ENCODE data around the gene TFPT.
A peak's percentile ranks its signal among the peaks of the same experiment; 100 is the strongest.
"Not testable (repeated sequence)": the region's sequence is repeated elsewhere in the genome, so short reads cannot be mapped to it uniquely, and the experiment has no call there.

Gene TFPT

DNA sequence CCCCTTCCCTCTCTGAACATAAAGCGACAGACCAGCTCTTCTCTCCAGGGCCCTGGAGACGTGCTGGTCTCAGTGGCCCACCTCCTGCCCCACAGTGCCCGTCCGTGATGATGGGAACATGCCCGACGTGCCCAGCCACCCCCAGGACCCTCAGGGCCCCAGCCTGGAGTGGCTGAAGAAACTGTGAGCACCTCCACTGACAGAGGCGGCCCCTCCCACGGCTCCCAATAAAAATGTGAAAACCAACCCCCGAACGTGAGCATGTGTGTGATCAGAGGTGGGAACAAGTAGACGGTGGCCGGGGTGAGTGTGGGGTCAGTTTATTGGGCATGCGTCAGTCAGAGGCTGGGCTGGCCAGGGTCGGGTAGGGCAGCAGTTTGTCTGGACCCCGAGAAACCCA is 8.7 kb downstream of the TFPT start:
- DNase-seq (ENCODE audit: low read depth): no peak
- no peak overlapping the region for H3K4me3 ChIP-seq (ENCODE audit: control insufficient read depth, low read depth, low read length)
- TF ChIP-seq, protein P1, sequence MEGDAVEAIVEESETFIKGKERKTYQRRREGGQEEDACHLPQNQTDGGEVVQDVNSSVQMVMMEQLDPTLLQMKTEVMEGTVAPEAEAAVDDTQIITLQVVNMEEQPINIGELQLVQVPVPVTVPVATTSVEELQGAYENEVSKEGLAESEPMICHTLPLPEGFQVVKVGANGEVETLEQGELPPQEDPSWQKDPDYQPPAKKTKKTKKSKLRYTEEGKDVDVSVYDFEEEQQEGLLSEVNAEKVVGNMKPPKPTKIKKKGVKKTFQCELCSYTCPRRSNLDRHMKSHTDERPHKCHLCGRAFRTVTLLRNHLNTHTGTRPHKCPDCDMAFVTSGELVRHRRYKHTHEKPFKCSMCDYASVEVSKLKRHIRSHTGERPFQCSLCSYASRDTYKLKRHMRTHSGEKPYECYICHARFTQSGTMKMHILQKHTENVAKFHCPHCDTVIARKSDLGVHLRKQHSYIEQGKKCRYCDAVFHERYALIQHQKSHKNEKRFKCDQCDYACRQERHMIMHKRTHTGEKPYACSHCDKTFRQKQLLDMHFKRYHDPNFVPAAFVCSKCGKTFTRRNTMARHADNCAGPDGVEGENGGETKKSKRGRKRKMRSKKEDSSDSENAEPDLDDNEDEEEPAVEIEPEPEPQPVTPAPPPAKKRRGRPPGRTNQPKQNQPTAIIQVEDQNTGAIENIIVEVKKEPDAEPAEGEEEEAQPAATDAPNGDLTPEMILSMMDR (conservative IDR thresholded peaks at IDR 0.05; ENCODE audit: control insufficient read depth, insufficient read depth, low read depth, low read length): no peak

DNA sequence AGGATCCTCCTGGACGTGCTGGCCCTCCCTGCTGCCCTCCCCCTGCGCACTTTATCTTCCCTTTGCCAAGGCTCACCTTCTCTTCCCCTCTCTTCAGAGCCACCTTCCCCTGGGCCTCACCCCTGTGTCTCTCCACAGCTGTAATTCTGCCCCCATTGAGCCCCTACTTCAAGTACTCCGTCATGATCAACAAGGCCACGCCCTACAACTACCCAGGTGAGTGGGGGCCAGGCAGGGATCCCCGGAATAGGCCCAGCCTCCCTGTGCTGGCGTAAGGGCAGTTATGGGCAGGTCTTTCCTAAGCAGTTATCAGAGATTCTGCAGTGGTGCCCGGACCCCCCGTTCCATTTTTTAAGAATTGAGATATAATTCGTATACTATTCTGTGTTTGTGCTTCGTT is 9.7 kb downstream of the TFPT start:
- no peak overlapping the region for H3K4me3 ChIP-seq (ENCODE audit: control insufficient read depth, low read depth, low read length)
- TF ChIP-seq, protein P1 (conservative IDR thresholded peaks at IDR 0.05; ENCODE audit: control insufficient read depth, insufficient read depth, low read depth, low read length): no peak
- no peak for DNase-seq (ENCODE audit: low read depth)

DNA sequence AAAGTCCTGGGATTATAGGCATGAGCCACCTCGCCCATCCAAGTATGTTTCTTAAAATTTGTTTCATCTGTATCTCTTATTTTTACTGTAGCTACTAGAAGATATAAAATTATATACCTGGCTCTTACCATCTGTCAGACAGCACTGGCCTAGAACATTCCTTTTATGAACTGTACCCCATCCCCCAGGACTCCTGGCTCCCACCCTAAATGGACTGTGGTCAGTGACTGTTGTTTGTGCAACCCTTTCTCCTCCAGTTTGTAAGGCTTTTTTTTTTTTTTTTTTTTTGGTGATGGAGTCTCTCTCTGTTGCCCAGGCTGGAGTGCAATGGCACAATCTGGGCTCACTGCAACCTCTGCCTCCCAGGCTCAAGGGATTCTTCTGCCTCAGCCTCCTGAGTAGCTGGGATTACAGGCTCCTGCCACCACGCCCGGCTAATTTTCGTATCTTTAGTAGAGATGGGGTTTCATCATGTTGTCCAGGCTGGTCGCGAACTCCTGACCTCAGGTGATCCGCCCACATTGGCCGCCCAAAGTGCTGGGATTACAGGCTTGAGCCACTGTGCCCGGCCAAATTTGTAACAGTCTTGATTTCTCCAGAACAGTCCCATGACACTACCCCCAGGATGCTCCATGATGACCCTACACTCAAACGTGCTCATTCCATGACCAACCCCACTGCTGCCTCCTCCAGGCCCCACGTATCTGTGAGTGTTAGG is 10.3 kb downstream of the TFPT start:
- TF ChIP-seq, protein P1 (conservative IDR thresholded peaks at IDR 0.05; ENCODE audit: control insufficient read depth, insufficient read depth, low read depth, low read length): no peak

DNA sequence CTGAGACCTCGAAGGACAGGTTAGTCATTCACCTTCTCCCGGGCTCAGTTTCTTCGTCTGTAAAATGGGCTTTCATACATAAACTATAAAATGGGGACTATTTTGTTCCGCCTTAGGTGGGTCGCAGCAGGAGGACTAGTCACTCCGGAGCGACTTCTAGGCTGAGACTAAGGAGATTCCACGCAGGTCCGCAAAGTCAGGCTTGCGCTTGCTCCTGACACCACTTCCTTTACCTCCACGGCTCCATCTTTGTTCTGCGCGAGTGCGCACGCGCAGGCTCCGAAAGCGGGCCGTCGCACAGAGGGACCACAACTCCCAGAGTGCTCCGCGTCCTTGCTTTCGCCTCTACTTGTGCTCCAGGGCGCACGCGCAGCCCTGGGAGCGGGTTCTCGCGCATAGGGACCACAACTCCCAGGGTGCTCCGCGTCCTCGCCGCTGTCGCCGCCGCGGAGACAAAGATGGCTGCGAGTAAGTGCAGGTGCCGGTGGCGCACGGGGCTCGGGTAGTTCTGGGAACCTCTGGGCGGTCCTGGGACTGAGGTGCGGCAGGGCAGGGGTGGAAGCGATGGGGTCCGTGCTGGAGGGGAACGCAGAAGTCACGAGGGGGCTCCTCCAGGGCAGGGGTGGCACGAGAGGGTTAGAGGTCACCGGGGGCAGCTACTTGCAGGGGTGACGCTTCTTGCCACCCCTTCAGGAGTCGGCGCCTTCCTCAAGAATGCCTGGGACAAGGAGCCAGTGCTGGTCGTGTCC is 12.9 kb downstream of the TFPT start, which contains the start of gene NDUFA3:
TSS of gene NDUFA3 (plus strand) at position 435 of the 749 bp plus-strand sequence. CDS start at position 459, 24 bp downstream.
- peak; percentile 98 for DNase-seq (ENCODE audit: low read depth)
- peak within 1 kb of the TSS; percentile 93 for H3K4me3 ChIP-seq (ENCODE audit: control insufficient read depth, low read depth, low read length)
- TF ChIP-seq, protein P1 (conservative IDR thresholded peaks at IDR 0.05; ENCODE audit: control insufficient read depth, insufficient read depth, low read depth, low read length): no peak

More for the DNA sequence above, 10.3 kb downstream of the TFPT start:
- no peak overlapping the region for H3K4me3 ChIP-seq (ENCODE audit: control insufficient read depth, low read depth, low read length)
- peak; percentile 31 for DNase-seq (ENCODE audit: low read depth)

DNA sequence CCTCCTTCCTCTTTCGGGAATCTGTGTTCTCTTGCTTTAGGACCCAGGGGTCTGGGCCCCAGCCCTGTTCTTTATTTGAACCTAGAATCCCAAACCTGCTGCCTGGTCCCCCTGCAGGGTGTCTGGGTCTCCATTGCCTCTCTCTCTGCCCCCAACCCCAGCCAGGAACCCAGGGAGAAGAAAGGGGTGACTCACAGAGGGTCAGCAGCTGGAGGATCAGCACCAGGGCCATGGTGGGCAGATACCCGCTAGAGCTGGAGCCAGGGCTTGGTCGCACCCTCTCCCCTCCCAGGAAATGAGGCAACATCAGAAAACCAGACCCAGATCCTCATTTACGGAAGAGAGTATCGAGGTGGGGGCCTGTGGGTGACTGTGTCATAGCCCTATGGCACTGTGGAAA is 14.9 kb downstream of the TFPT start, which contains the start of gene OSCAR:
TSS of gene OSCAR (minus strand) at position 243 of the 400 bp plus-strand sequence. CDS start at position 232, 11 bp downstream.
- no peak within 1 kb of the TSS for H3K4me3 ChIP-seq (ENCODE audit: control insufficient read depth, low read depth, low read length)
- TF ChIP-seq, protein P1 (conservative IDR thresholded peaks at IDR 0.05; ENCODE audit: control insufficient read depth, insufficient read depth, low read depth, low read length): no peak
- DNase-seq (ENCODE audit: low read depth): no peak

DNA sequence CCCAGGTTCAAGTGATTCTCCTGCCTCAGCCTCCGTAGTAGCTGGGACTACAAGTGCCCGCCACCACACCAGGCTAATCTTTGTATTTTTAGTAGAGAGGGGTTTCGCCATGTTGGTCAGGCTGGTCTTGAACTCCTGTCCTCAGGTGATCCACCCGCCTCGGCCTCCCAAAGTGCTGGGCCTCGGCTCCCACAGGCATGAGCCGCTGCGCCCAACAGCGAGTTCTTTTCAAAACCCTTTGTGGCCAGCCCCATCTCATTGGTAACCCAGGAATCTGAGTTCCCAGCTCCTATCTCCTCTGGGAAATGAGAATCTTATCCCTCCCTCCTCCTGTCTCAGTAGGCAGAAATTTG is 15.6 kb downstream of the TFPT start:
- not testable (repeated sequence) for DNase-seq (ENCODE audit: low read depth); H3K4me3 ChIP-seq (ENCODE audit: control insufficient read depth, low read depth, low read length)

Measured in fibroblast of mammary gland (primary cell).